HEK293 (cell line): Measurements from ENCODE around the gene ROBO1.

Experiments used
- BCL11A ChIP-seq: fragments of 450-650 bp; formaldehyde crosslinking; IDR thresholded peaks from 2 replicates; pipeline ENCODE4 v1.5.1; 2016; ENCODE audit warnings: low read depth, missing biosample characterization, missing genetic modification characterization
- FEZF1 ChIP-seq: fragments of 450-650 bp; formaldehyde crosslinking; IDR thresholded peaks from 2 replicates; pipeline ENCODE4 v1.5.1; 2016; ENCODE audit warnings: missing biosample characterization, missing genetic modification characterization
- GFI1B ChIP-seq: fragments of 450-650 bp; formaldehyde crosslinking; IDR thresholded peaks from 2 replicates; pipeline ENCODE4 v1.5.1; 2016; ENCODE audit warnings: missing biosample characterization, missing genetic modification characterization
- GLI2 ChIP-seq: fragments of 450-650 bp; formaldehyde crosslinking; IDR thresholded peaks from 2 replicates; pipeline ENCODE4; 2017; ENCODE audit warnings: missing biosample characterization, missing genetic modification characterization, low read depth, borderline replicate concordance
- KLF17 ChIP-seq: fragments of 450-650 bp; formaldehyde crosslinking; IDR thresholded peaks from 2 replicates; pipeline ENCODE4 v1.5.1; 2016; ENCODE audit warnings: missing biosample characterization, missing genetic modification characterization
- PRDM1 ChIP-seq: fragments of 450-650 bp; formaldehyde crosslinking; IDR thresholded peaks from 2 replicates; pipeline ENCODE4; 2016; ENCODE audit warnings: missing biosample characterization, missing genetic modification characterization
- RBAK ChIP-seq: fragments of 450-650 bp; formaldehyde crosslinking; IDR thresholded peaks from 2 replicates; pipeline ENCODE4 v1.5.1; 2016; ENCODE audit warnings: missing biosample characterization, missing genetic modification characterization
- REST ChIP-seq: fragments of 450-650 bp; formaldehyde crosslinking; IDR thresholded peaks from 2 replicates; pipeline ENCODE4 v1.5.1; 2016; ENCODE audit warnings: missing biosample characterization, missing genetic modification characterization
- SP7 ChIP-seq: fragments of 450-650 bp; formaldehyde crosslinking; IDR thresholded peaks from 2 replicates; pipeline ENCODE4 v1.5.1; 2016; ENCODE audit warnings: missing biosample characterization, missing genetic modification characterization
- YY2 ChIP-seq: fragments of 450-650 bp; formaldehyde crosslinking; IDR thresholded peaks from 2 replicates; pipeline ENCODE4 v1.5.1; 2016; ENCODE audit warnings: missing biosample characterization, missing genetic modification characterization
- ZBTB1 ChIP-seq: fragments of 450-650 bp; formaldehyde crosslinking; IDR thresholded peaks from 2 replicates; pipeline ENCODE4 v1.5.1; 2016; ENCODE audit warnings: missing biosample characterization, missing genetic modification characterization
- ZBTB21 ChIP-seq: fragments of 450-650 bp; formaldehyde crosslinking; IDR thresholded peaks from 2 replicates; pipeline ENCODE4 v1.5.1; 2017; ENCODE audit warnings: missing biosample characterization, missing genetic modification characterization
- ZBTB49 ChIP-seq: fragments of 450-650 bp; formaldehyde crosslinking; IDR thresholded peaks from 2 replicates; pipeline ENCODE4 v1.5.1; 2016; ENCODE audit warnings: missing biosample characterization, missing genetic modification characterization, low read depth
- ZEB2 ChIP-seq: fragments of 450-650 bp; formaldehyde crosslinking; IDR thresholded peaks from 2 replicates; pipeline ENCODE4 v1.5.1; 2016; ENCODE audit warnings: missing biosample characterization, missing genetic modification characterization
- ZNF140 ChIP-seq: fragments of 450-650 bp; formaldehyde crosslinking; IDR thresholded peaks from 2 replicates; pipeline ENCODE4 v1.5.1; 2016; ENCODE audit warnings: missing biosample characterization, missing genetic modification characterization
- ZNF175 ChIP-seq: fragments of 450-650 bp; formaldehyde crosslinking; IDR thresholded peaks from 2 replicates; pipeline ENCODE4 v1.5.1; 2016; ENCODE audit warnings: missing biosample characterization, missing genetic modification characterization
- ZNF274 ChIP-seq, 2 experiments: fragments of 200-500 bp in 1 of 2; fragments of 450-650 bp in 1 of 2; sonication (Bioruptor generic) in 1 of 2; formaldehyde crosslinking in 1 of 2; IDR thresholded peaks; 2 replicates each; pipeline versions ENCODE4 v1.5.1 to v1.6.1; 2014 to 2016; ENCODE audit warnings: borderline replicate concordance in 1 of 2, inconsistent platforms in 1 of 2, low read length in 1 of 2, missing biosample characterization in 1 of 2, missing genetic modification characterization in 1 of 2
- ZNF350 ChIP-seq: fragments of 450-650 bp; formaldehyde crosslinking; IDR thresholded peaks from 2 replicates; pipeline ENCODE4 v1.5.0; 2017; ENCODE audit warnings: missing biosample characterization, mild to moderate bottlenecking, missing genetic modification characterization
- ZNF366 ChIP-seq: fragments of 450-650 bp; formaldehyde crosslinking; conservative IDR thresholded peaks from 2 replicates; pipeline ENCODE4 v1.5.1; 2016; ENCODE audit warnings: missing biosample characterization, missing genetic modification characterization
- ZNF394 ChIP-seq: fragments of 450-650 bp; formaldehyde crosslinking; IDR thresholded peaks from 2 replicates; pipeline ENCODE4 v1.5.1; 2016; ENCODE audit warnings: missing biosample characterization, missing genetic modification characterization, mild to moderate bottlenecking, moderate library complexity, borderline replicate concordance
- ZNF433 ChIP-seq: fragments of 450-650 bp; formaldehyde crosslinking; IDR thresholded peaks from 2 replicates; pipeline ENCODE4 v1.5.1; 2016; ENCODE audit warnings: missing biosample characterization, missing genetic modification characterization, low read depth
- ZNF510 ChIP-seq: fragments of 450-650 bp; formaldehyde crosslinking; IDR thresholded peaks from 2 replicates; pipeline ENCODE4 v1.5.1; 2018; ENCODE audit warnings: mild to moderate bottlenecking, missing genetic modification characterization, missing biosample characterization; ENCODE audit not compliant: insufficient replicate concordance
- ZNF645 ChIP-seq: fragments of 450-650 bp; formaldehyde crosslinking; IDR thresholded peaks from 2 replicates; pipeline ENCODE4; 2016; ENCODE audit warnings: missing biosample characterization, missing genetic modification characterization
- ZNF664 ChIP-seq: fragments of 450-650 bp; formaldehyde crosslinking; IDR thresholded peaks from 2 replicates; pipeline ENCODE4 v1.5.1; 2016; ENCODE audit warnings: missing biosample characterization, missing genetic modification characterization
- ZNF837 ChIP-seq: fragments of 450-650 bp; formaldehyde crosslinking; IDR thresholded peaks from 2 replicates; pipeline ENCODE4 v1.5.1; 2016; ENCODE audit warnings: missing biosample characterization, missing genetic modification characterization
- ZNF843 ChIP-seq: fragments of 450-650 bp; formaldehyde crosslinking; IDR thresholded peaks from 2 replicates; pipeline ENCODE4 v1.5.1; 2016; ENCODE audit warnings: missing biosample characterization, missing genetic modification characterization
- ZSCAN4 ChIP-seq: fragments of 450-650 bp; formaldehyde crosslinking; IDR thresholded peaks from 2 replicates; pipeline ENCODE4 v1.5.1; 2017; ENCODE audit warnings: missing biosample characterization, missing genetic modification characterization
- ZXDB ChIP-seq: fragments of 450-650 bp; formaldehyde crosslinking; IDR thresholded peaks from 2 replicates; pipeline ENCODE4 v1.5.1; 2016; ENCODE audit warnings: missing biosample characterization, missing genetic modification characterization

ROBO1 gene

GRCh38 chr3:79016587-79017376 is 751.0 kb downstream of the ROBO1 start (continued):
- no peak for TF ChIP-seq KLF17 (tag by site-specific recombination)
- no peak for TF ChIP-seq ZEB2
- TF ChIP-seq ZNF274 (IDR thresholded peaks at IDR 0.05; ENCODE audit: low read length), result no peak
- no peak for TF ChIP-seq ZNF274 (tag by site-specific recombination; IDR thresholded peaks at IDR 0.05; ENCODE audit: borderline replicate concordance)
- peak; percentile 66 for TF ChIP-seq ZNF843
- TF ChIP-seq ZNF350 (tag by site-specific recombination), result no peak
- no peak for TF ChIP-seq ZNF837
- no peak for TF ChIP-seq ZNF433
- TF ChIP-seq ZNF510 (tag by site-specific recombination), result no peak
- no peak for TF ChIP-seq ZBTB21 (tag by site-specific recombination)
- peak; percentile 70; the same call in 1 of the 2 replicates for TF ChIP-seq GFI1B (tag by site-specific recombination)
- no peak for TF ChIP-seq BCL11A
- TF ChIP-seq ZNF140 (tag by site-specific recombination), result no peak
- no peak for TF ChIP-seq ZBTB1 (tag by site-specific recombination)
- peak; percentile 44; the same call in 1 of the 2 replicates for TF ChIP-seq ZNF394 (tag by site-specific recombination)
- no peak for TF ChIP-seq ZBTB49 (tag by site-specific recombination)
- no peak for TF ChIP-seq ZSCAN4 (tag by site-specific recombination)
- TF ChIP-seq REST (tag by site-specific recombination), result no peak
- peak; percentile 58 for TF ChIP-seq ZNF366 (tag by site-specific recombination)
- no peak for TF ChIP-seq ZNF175 (tag by site-specific recombination)
- TF ChIP-seq PRDM1 (tag by site-specific recombination), result no peak
- peak; percentile 32; the same call in 1 of the 2 replicates for TF ChIP-seq ZXDB (tag by site-specific recombination)
- TF ChIP-seq SP7 (tag by site-specific recombination), result no peak
- TF ChIP-seq GLI2 (tag by site-specific recombination), result no peak
- no peak for TF ChIP-seq ZNF664 (tag by site-specific recombination)
- TF ChIP-seq YY2 (tag by site-specific recombination), result no peak
- peak; percentile 45; the same call in 1 of the 2 replicates for TF ChIP-seq FEZF1 (tag by site-specific recombination)
- TF ChIP-seq ZNF645 (tag by site-specific recombination), result no peak
- no peak for TF ChIP-seq RBAK (tag by site-specific recombination)
